B cell (primary cell): ENCODE results near the gene S100A13. TPM values are rescaled to one million over a fixed set of nuclear protein-coding genes. Genes with fewer than 3 reads are reported as not detected.

Source experiments
- ATAC-seq: fragments of 200-7000 bp; cut with Tn5 transposase; one replicate; pipeline ENCODE4 v1.10.0; 2021; ENCODE audit warnings: low read depth, mild to moderate bottlenecking, moderate number of reproducible peaks, moderate library complexity
- CTCF ChIA-PET: fragments of 350-600 bp; sonication (Branson Sonifier 250); formaldehyde crosslinking; loops from one replicate; lab custom pipeline; 2021; ENCODE audit warnings: antibody characterized with exemption, inconsistent platforms; lab: Charles Lee
- POLR2A ChIA-PET: fragments of 350-600 bp; sonication (Branson Sonifier 250); formaldehyde crosslinking; loops from one replicate; lab custom pipeline; 2021; ENCODE audit warnings: antibody characterized with exemption; lab: Charles Lee
- DNase-seq: peaks from one replicate; pipeline ENCODE4 v3.0.0; 2013
- H2AFZ ChIP-seq: 2 replicates; pipeline ENCODE4 v1.6.1; 2012; ENCODE audit warnings: mild to moderate bottlenecking, low read depth, low read length; ENCODE audit not compliant: insufficient read depth, poor library complexity, severe bottlenecking
- H3K27ac ChIP-seq, 2 donors: 1 replicate in 1 of 2; 2 replicates in 1 of 2; pipeline ENCODE4 v1.5.1; 2012 to 2013; ENCODE audit warnings: low read length in 2 of 2, mild to moderate bottlenecking in 2 of 2, moderate library complexity in 1 of 2
- H3K27me3 ChIP-seq, 4 experiments: fragments of 200-600 bp in 1 of 4; sonication (generic) in 1 of 4; replicated peaks in 1 of 4; 1 replicate in 2 of 4; 2 replicates in 2 of 4; pipeline versions ENCODE4 v1.6.1 to v1.7.0; 2013 to 2016; ENCODE audit warnings: low read length in 3 of 4, mild to moderate bottlenecking in 2 of 4, mixed read lengths in 1 of 4, moderate library complexity in 1 of 4; ENCODE audit not compliant: insufficient read depth in 4 of 4, control insufficient read depth in 3 of 4; ENCODE audit errors: control extremely low read depth in 1 of 4
- H3K36me3 ChIP-seq, 2 experiments: replicated peaks in 1 of 2; 1 replicate in 1 of 2; 2 replicates in 1 of 2; pipeline versions ENCODE4 v1.6.1 to v1.7.1; 2013; ENCODE audit warnings: low read length in 1 of 2; ENCODE audit not compliant: insufficient read depth in 2 of 2, control insufficient read depth in 1 of 2; ENCODE audit errors: control extremely low read depth in 1 of 2, extremely low read depth in 1 of 2
- H3K4me1 ChIP-seq, 2 donors: fragments of 200-600 bp in 1 of 2; sonication (generic) in 1 of 2; 1 replicate in 1 of 2; 2 replicates in 1 of 2; pipeline versions ENCODE4 v1.5.1 to v1.6.1; 2013 to 2017; ENCODE audit warnings: low read length in 2 of 2; ENCODE audit not compliant: control insufficient read depth in 2 of 2, insufficient read depth in 2 of 2
- H3K4me2 ChIP-seq: replicated peaks from 2 replicates; pipeline ENCODE3; 2012; ENCODE audit warnings: mild to moderate bottlenecking, low read depth, low read length; ENCODE audit not compliant: poor library complexity, severe bottlenecking
- H3K4me3 ChIP-seq, 5 experiments: fragments of 200-600 bp in 1 of 5; sonication (generic) in 1 of 5; 1 replicate in 3 of 5; 2 replicates in 2 of 5; pipeline versions ENCODE4 v1.5.1 to v1.7.0; 2011 to 2016; ENCODE audit warnings: low read length in 4 of 5, mild to moderate bottlenecking in 4 of 5, low read depth in 2 of 5, control low read depth in 1 of 5, moderate library complexity in 1 of 5; ENCODE audit not compliant: insufficient read depth in 1 of 5; ENCODE audit errors: control extremely low read depth in 1 of 5, extremely low read depth in 1 of 5
- H3K79me2 ChIP-seq: fragments of 200-600 bp; sonication (generic); one replicate; pipeline ENCODE4 v1.6.0; 2016; ENCODE audit warnings: low read length; ENCODE audit not compliant: control insufficient read depth, insufficient read depth
- H3K9ac ChIP-seq: fragments of 200-600 bp; sonication (generic); 2 replicates; pipeline ENCODE4 v1.6.1; 2017; ENCODE audit warnings: mild to moderate bottlenecking, low read length, moderate library complexity
- H3K9me3 ChIP-seq, 3 donors: one replicate each; pipeline versions ENCODE4 v1.6.1 to v1.7.1; 2013; ENCODE audit warnings: low read length in 2 of 3; ENCODE audit not compliant: control insufficient read depth in 2 of 3, insufficient read depth in 1 of 3; ENCODE audit errors: control extremely low read depth in 1 of 3
- H4K20me1 ChIP-seq: 2 replicates; pipeline ENCODE4 v1.6.0; 2012; ENCODE audit warnings: mild to moderate bottlenecking, low read length; ENCODE audit not compliant: insufficient read depth, control insufficient read depth, poor library complexity, severe bottlenecking
- H3K27ac Mint-ChIP-seq: one replicate; pipeline ENCODE4 v1.8.0; 2021; ENCODE audit warnings: mixed read lengths
- H3K27me3 Mint-ChIP-seq: one replicate; pipeline ENCODE4 v1.8.0; 2021; ENCODE audit warnings: mixed read lengths
- H3K4me1 Mint-ChIP-seq: one replicate; pipeline ENCODE4 v1.8.0; 2021; ENCODE audit warnings: mixed read lengths
- H3K4me3 Mint-ChIP-seq: one replicate; pipeline ENCODE4 v1.8.0; 2021; ENCODE audit warnings: mixed read lengths
- H3K9me3 Mint-ChIP-seq: one replicate; pipeline ENCODE4 v1.8.0; 2022; ENCODE audit warnings: mixed read lengths; ENCODE audit not compliant: insufficient read depth
- EZH2 ChIP-seq: IDR thresholded peaks from 2 replicates; pipeline ENCODE4 v1.6.1; 2012; ENCODE audit warnings: borderline replicate concordance, low read depth, mild to moderate bottlenecking, moderate library complexity, low read length; ENCODE audit not compliant: insufficient read depth, poor library complexity, severe bottlenecking
- WGBS: methylation state at CpG from one replicate; pipeline ENCODE4 v1.1.5; 2013; ENCODE audit warnings: missing lambda C conversion rate; ENCODE audit not compliant: insufficient coverage; 5-methylcytosine and 5-hydroxymethylcytosine counted together
- intact Hi-C: fragments of 100-400 bp; cut with micrococcal nuclease; formaldehyde crosslinking; loops from one replicate; pipeline ENCODE4 v1.10.0; 2022
- polyA plus RNA-seq: library from polyadenylated mRNA; depleted of rRNA; stranded (reverse); fragments of >200 nt; gene quantifications from 2 replicates; pipeline ENCODE4 v1.2.3, GENCODE V29; 2012
- total RNA-seq, 2 donors: library from RNA; stranded (reverse); fragments of 120-200 nt in 1 of 2; gene quantifications; 1 replicate in 1 of 2; 2 replicates in 1 of 2; pipeline versions ENCODE4 v1.2.3 to v1.2.4, GENCODE V29; 2013 to 2022
- TF ChIP-seq, protein P1 (sequence below): fragments of 200-600 bp; IDR thresholded peaks from one replicate; pipeline ENCODE4 v1.8.0; 2022; ENCODE audit warnings: antibody characterized with exemption, mild to moderate bottlenecking

The S100A13 gene
- total and polyA plus RNA-seq, 2 donors (not counting 1 experiment from before 2014, with no cell fraction given), result 9.8 to 17.8 TPM

DNA sequence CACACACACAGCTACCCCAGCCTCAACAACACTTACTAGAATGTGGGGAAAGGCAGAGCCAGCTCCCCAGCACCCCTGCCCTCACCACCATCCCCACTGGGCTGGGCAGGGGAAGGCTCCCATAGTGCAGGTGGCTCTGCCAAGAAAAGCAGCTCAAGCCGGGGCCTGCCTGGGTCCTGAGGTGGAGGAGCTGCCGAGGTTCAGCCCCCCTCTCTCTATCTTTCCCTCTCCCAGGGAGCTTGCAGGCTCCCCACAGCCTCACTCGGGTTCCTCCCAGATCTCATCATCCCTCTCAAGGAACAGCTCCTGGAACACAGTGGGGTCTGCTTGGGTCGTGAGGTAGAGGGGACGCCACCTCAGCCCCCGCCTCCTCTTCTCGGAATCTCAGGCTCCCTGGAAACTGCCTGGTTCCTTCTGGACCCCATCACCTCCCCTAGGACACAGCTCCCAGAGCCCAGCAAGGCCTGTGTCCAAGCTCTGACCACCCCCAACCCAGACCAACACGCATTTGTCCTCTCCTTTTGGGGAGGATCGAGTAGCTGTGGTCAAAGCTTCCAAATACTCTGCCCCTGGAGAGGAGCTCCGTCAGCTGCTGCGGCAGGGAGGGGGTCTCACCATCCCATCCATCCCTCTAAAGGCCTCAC is 15.1 kb downstream of the S100A13 start:
- no peak overlapping the region for H3K9ac ChIP-seq
- H3K79me2 ChIP-seq, result no peaks in the 10 kb centered on the region
- DNase-seq (no peak), ATAC-seq (no peak)
- H3K4me3 ChIP-seq, result no peak overlapping the region
- H3K36me3 ChIP-seq, result no peaks in the 10 kb centered on the region
- intact Hi-C loops, result no loop called here
- H3K27me3 ChIP-seq, result no peaks in the 10 kb centered on the region
- H3K9me3 ChIP-seq, result no peaks in the 10 kb centered on the region
- 98% methylated on average over 8 of the region's 11 CpGs for WGBS
- H2AFZ ChIP-seq, result no peak overlapping the region
- CTCF ChIA-PET, result interaction anchor here (0.6 to 0.7 kb wide), 2 partner anchors 44 to 61 kb away, joined by 3 to 4 read pairs; no protein-coding TSS in a partner anchor
- H3K27me3 Mint-ChIP-seq, result no peaks in the 10 kb centered on the region
- H3K27ac Mint-ChIP-seq, result no peak overlapping the region
- H4K20me1 ChIP-seq, result no peaks in the 10 kb centered on the region
- H3K4me2 ChIP-seq, result no peak overlapping the region
- TF ChIP-seq, protein P1, sequence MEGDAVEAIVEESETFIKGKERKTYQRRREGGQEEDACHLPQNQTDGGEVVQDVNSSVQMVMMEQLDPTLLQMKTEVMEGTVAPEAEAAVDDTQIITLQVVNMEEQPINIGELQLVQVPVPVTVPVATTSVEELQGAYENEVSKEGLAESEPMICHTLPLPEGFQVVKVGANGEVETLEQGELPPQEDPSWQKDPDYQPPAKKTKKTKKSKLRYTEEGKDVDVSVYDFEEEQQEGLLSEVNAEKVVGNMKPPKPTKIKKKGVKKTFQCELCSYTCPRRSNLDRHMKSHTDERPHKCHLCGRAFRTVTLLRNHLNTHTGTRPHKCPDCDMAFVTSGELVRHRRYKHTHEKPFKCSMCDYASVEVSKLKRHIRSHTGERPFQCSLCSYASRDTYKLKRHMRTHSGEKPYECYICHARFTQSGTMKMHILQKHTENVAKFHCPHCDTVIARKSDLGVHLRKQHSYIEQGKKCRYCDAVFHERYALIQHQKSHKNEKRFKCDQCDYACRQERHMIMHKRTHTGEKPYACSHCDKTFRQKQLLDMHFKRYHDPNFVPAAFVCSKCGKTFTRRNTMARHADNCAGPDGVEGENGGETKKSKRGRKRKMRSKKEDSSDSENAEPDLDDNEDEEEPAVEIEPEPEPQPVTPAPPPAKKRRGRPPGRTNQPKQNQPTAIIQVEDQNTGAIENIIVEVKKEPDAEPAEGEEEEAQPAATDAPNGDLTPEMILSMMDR, result no peak
- no peak for TF ChIP-seq EZH2
- no peak overlapping the region for H3K4me3 Mint-ChIP-seq
- no peaks in the 10 kb centered on the region for H3K9me3 Mint-ChIP-seq
- H3K27ac ChIP-seq, result no peak overlapping the region
- no peaks in the 10 kb centered on the region for H3K4me1 Mint-ChIP-seq
- POLR2A ChIA-PET, result no interaction called here
- H3K4me1 ChIP-seq, result peaks cover 1 to 3% of the 10 kb centered on the region in 2 donors

GRCh38 chr1:153611356-153611755 is 15.9 kb downstream of the S100A13 start:
- intact Hi-C loops, result no loop called here
- no CpG with 5 or more reads among the region's 1 CpG for WGBS
- POLR2A ChIA-PET, result no interaction called here
- Histone ChIP-seq H3K9me3 (no peaks in the 10 kb centered on the region), H3K4me3 (no peak overlapping the region), H3K36me3 (no peaks in the 10 kb centered on the region), H4K20me1 (no peaks in the 10 kb centered on the region), H3K4me2 (no peak overlapping the region), H3K27me3 (no peaks in the 10 kb centered on the region), H2AFZ (no peak overlapping the region), H3K27ac (no peak overlapping the region), H3K4me1 (no peaks in the 10 kb centered on the region), H3K9ac (no peak overlapping the region), H3K79me2 (no peaks in the 10 kb centered on the region)
- Mint-ChIP-seq H3K9me3 (no peaks in the 10 kb centered on the region), H3K4me1 (no peaks in the 10 kb centered on the region), H3K27ac (no peak overlapping the region), H3K4me3 (no peak overlapping the region), H3K27me3 (no peaks in the 10 kb centered on the region)
- DNase-seq (no peak), ATAC-seq (no peak)
- CTCF ChIA-PET, result no interaction called here
- TF ChIP-seq, protein P1, result no peak
- TF ChIP-seq EZH2, result no peak
